IMR-90 (cell line): Measurements from ENCODE around the gene FAM81A. TPM values are rescaled to one million over a fixed set of nuclear protein-coding genes. Genes with fewer than 3 reads are reported as not detected.

Source experiments
- ATAC-seq: fragments of 200-7000 bp; cut with Tn5 transposase; 2 replicates; pipeline ENCODE4 v1.9.1; 2020; ENCODE audit warnings: low read depth, mild to moderate bottlenecking, moderate library complexity
- BruUV-seq: library from RNA; stranded (reverse); fragments of 400-500 nt; replicated peaks from 2 replicates; lab custom pipeline; 2021; lab: Mats Ljungman, UMichigan
- CTCF ChIA-PET: fragments of 300-600 bp; formaldehyde crosslinking; extraction: SDS; loops from one replicate; lab custom pipeline; 2021; ENCODE audit warnings: antibody characterized with exemption; lab: Yijun Ruan, JAX
- POLR2A ChIA-PET: fragments of 300-600 bp; sonication (Branson Sonifier 250); formaldehyde crosslinking; loops from one replicate; lab custom pipeline; 2022; ENCODE audit warnings: antibody characterized with exemption; ENCODE audit not compliant: unreplicated experiment; lab: Charles Lee
- DNase-seq: peaks from one replicate; pipeline ENCODE4 v3.0.0; 2013
- H2AFZ ChIP-seq: replicated peaks from 2 replicates; pipeline ENCODE3; 2013; ENCODE audit warnings: low read length, mild to moderate bottlenecking; ENCODE audit not compliant: poor library complexity
- H2AK5ac ChIP-seq: 2 replicates; pipeline ENCODE4 v1.6.1; 2013; ENCODE audit warnings: low read depth, low read length, inconsistent platforms
- H2AK9ac ChIP-seq: replicated peaks from 2 replicates; pipeline ENCODE3; 2013; ENCODE audit warnings: mild to moderate bottlenecking, low read depth, low read length, moderate library complexity; ENCODE audit not compliant: poor library complexity
- H2BK120ac ChIP-seq: 2 replicates; pipeline ENCODE4 v1.6.1; 2013; ENCODE audit warnings: low read depth, low read length, inconsistent platforms
- H2BK15ac ChIP-seq: 3 replicates; pipeline ENCODE4 v1.6.1; 2013; ENCODE audit warnings: low read depth, low read length, inconsistent platforms
- H2BK20ac ChIP-seq: 2 replicates; pipeline ENCODE4 v1.6.1; 2013; ENCODE audit warnings: low read depth, mild to moderate bottlenecking, inconsistent platforms, low read length, moderate library complexity
- H2BK5ac ChIP-seq: 2 replicates; pipeline ENCODE4 v1.6.1; 2013; ENCODE audit warnings: mild to moderate bottlenecking, low read depth, low read length, inconsistent platforms; ENCODE audit not compliant: poor library complexity, severe bottlenecking
- H3K14ac ChIP-seq: replicated peaks from 2 replicates; pipeline ENCODE4 v1.6.1; 2013; ENCODE audit warnings: low read depth, low read length, inconsistent platforms
- H3K18ac ChIP-seq: 2 replicates; pipeline ENCODE4 v1.6.1; 2013; ENCODE audit warnings: low read depth, low read length, control low read depth
- H3K23ac ChIP-seq: 2 replicates; pipeline ENCODE4 v1.6.1; 2013; ENCODE audit warnings: low read depth, low read length, inconsistent platforms
- H3K27ac ChIP-seq: 2 replicates; pipeline ENCODE4 v1.5.1; 2013; ENCODE audit warnings: mild to moderate bottlenecking, control low read depth, low read length; ENCODE audit not compliant: insufficient read depth
- H3K27me3 ChIP-seq: 2 replicates; pipeline ENCODE4 v1.6.1; 2013; ENCODE audit warnings: low read length; ENCODE audit not compliant: control insufficient read depth, insufficient read depth
- H3K36me3 ChIP-seq: 2 replicates; pipeline ENCODE4 v1.6.1; 2013; ENCODE audit warnings: low read length, mixed read lengths; ENCODE audit not compliant: control insufficient read depth, insufficient read depth
- H3K4ac ChIP-seq: 2 replicates; pipeline ENCODE4 v1.6.1; 2013; ENCODE audit warnings: low read depth, low read length, inconsistent platforms
- H3K4me1 ChIP-seq: 2 replicates; pipeline ENCODE4 v1.6.1; 2013; ENCODE audit warnings: low read length, mixed read lengths; ENCODE audit not compliant: control insufficient read depth, insufficient read depth
- H3K4me2 ChIP-seq: 2 replicates; pipeline ENCODE4 v1.6.1; 2013; ENCODE audit warnings: low read depth, mild to moderate bottlenecking, control low read depth, low read length, moderate library complexity
- H3K4me3 ChIP-seq: 2 replicates; pipeline ENCODE4 v1.5.1; 2013; ENCODE audit warnings: low read depth, mild to moderate bottlenecking, control low read depth, low read length, moderate library complexity; ENCODE audit not compliant: insufficient read depth
- H3K56ac ChIP-seq: 2 replicates; pipeline ENCODE4 v1.6.1; 2013; ENCODE audit warnings: low read length, inconsistent platforms; ENCODE audit not compliant: insufficient read depth; ENCODE audit errors: extremely low read depth
- H3K79me1 ChIP-seq, 2 experiments: 2 replicates each; pipeline ENCODE4 v1.6.1; 2013; ENCODE audit warnings: low read length in 2 of 2, inconsistent platforms in 1 of 2, low read depth in 1 of 2
- H3K9ac ChIP-seq: 2 replicates; pipeline ENCODE4 v1.6.1; 2013; ENCODE audit warnings: low read depth, low read length, control low read depth
- H3K9me1 ChIP-seq: 2 replicates; pipeline ENCODE4 v1.6.1; 2013; ENCODE audit warnings: low read length, inconsistent platforms; ENCODE audit not compliant: insufficient read depth
- H3K9me3 ChIP-seq: 2 replicates; pipeline ENCODE4 v1.6.1; 2013; ENCODE audit warnings: low read length; ENCODE audit not compliant: control insufficient read depth, insufficient read depth
- H4K20me1 ChIP-seq: 2 replicates; pipeline ENCODE4 v1.6.1; 2013; ENCODE audit warnings: low read length, inconsistent platforms; ENCODE audit not compliant: insufficient read depth
- H4K5ac ChIP-seq: 2 replicates; pipeline ENCODE4 v1.6.1; 2013; ENCODE audit warnings: mild to moderate bottlenecking, low read depth, low read length, control low read depth
- H4K8ac ChIP-seq, 2 experiments: 2 replicates each; pipeline ENCODE4 v1.6.1; 2013; ENCODE audit warnings: low read depth in 2 of 2, low read length in 2 of 2, control low read depth in 1 of 2, inconsistent platforms in 1 of 2
- H4K91ac ChIP-seq: 2 replicates; pipeline ENCODE4 v1.6.1; 2013; ENCODE audit warnings: low read depth, low read length, inconsistent platforms; ENCODE audit not compliant: insufficient read depth
- BHLHE40 ChIP-seq: fragments of 150-350 bp; IDR thresholded peaks from 2 replicates; pipeline ENCODE4 v1.6.1; 2016; ENCODE audit warnings: mild to moderate bottlenecking, low read depth, low read length
- CEBPB ChIP-seq: IDR thresholded peaks from 2 replicates; pipeline ENCODE4 v1.6.1; 2012; ENCODE audit warnings: low read depth, low read length, improper control_type of control experiment
- CHD1 ChIP-seq: IDR thresholded peaks from 2 replicates; pipeline ENCODE4 v1.6.1; 2012; ENCODE audit warnings: low read depth, low read length, improper control_type of control experiment
- ELK1 ChIP-seq: fragments of 150-350 bp; IDR thresholded peaks from 2 replicates; pipeline ENCODE4 v1.6.1; 2016; ENCODE audit warnings: low read depth, mild to moderate bottlenecking, low read length, moderate library complexity, borderline replicate concordance
- FOS ChIP-seq: fragments of 150-350 bp; IDR thresholded peaks from 2 replicates; pipeline ENCODE4 v1.6.1; 2016; ENCODE audit warnings: low read depth, low read length
- MAFK ChIP-seq: IDR thresholded peaks from 2 replicates; pipeline ENCODE4 v1.6.1; 2012; ENCODE audit warnings: low read depth, low read length, improper control_type of control experiment
- MAZ ChIP-seq: IDR thresholded peaks from 2 replicates; pipeline ENCODE4 v1.6.1; 2012; ENCODE audit warnings: low read depth, mild to moderate bottlenecking, low read length, improper control_type of control experiment, moderate library complexity, borderline replicate concordance
- MXI1 ChIP-seq: IDR thresholded peaks from 2 replicates; pipeline ENCODE4 v1.6.1; 2012; ENCODE audit warnings: low read depth, mild to moderate bottlenecking, low read length, moderate library complexity, borderline replicate concordance
- NFE2L2 ChIP-seq: fragments of 150-350 bp; IDR thresholded peaks from 2 replicates; pipeline ENCODE4 v1.6.1; 2016; ENCODE audit warnings: low read depth, mild to moderate bottlenecking, low read length
- POLR2A ChIP-seq: IDR thresholded peaks from 2 replicates; pipeline ENCODE4 v1.6.1; 2012; ENCODE audit warnings: mild to moderate bottlenecking, low read depth, low read length
- RAD21 ChIP-seq: IDR thresholded peaks from 2 replicates; pipeline ENCODE4 v1.6.1; 2012; ENCODE audit warnings: low read length, improper control_type of control experiment
- RCOR1 ChIP-seq: IDR thresholded peaks from 2 replicates; pipeline ENCODE4 v1.6.1; 2012; ENCODE audit warnings: mild to moderate bottlenecking, low read length, improper control_type of control experiment; ENCODE audit not compliant: insufficient replicate concordance
- RFX5 ChIP-seq: IDR thresholded peaks from 2 replicates; pipeline ENCODE4 v1.8.0; 2012; ENCODE audit warnings: low read depth, mild to moderate bottlenecking, low read length, moderate library complexity
- SMC3 ChIP-seq: fragments of 150-350 bp; IDR thresholded peaks from 2 replicates; pipeline ENCODE4 v1.6.1; 2016; ENCODE audit warnings: low read depth, mild to moderate bottlenecking, antibody characterized with exemption, low read length, moderate library complexity
- USF2 ChIP-seq: fragments of 150-350 bp; IDR thresholded peaks from 2 replicates; pipeline ENCODE4 v1.6.1; 2017; ENCODE audit warnings: mild to moderate bottlenecking, antibody characterized with exemption, low read length, low read depth
- WGBS, 2 experiments: methylation state at CpG; one replicate each; pipeline versions ENCODE4 v1.1.5 to v1.1.7; 2013; ENCODE audit warnings: missing lambda C conversion rate in 2 of 2; ENCODE audit not compliant: insufficient read length in 1 of 2; ENCODE audit errors: extremely low coverage in 2 of 2; 5-methylcytosine and 5-hydroxymethylcytosine counted together
- dilution Hi-C: fragments of 300-500 bp; cut with HindIII; formaldehyde crosslinking; loops from one replicate; pipeline ENCODE4 v1.14.3; 2018; ENCODE audit warnings: low sequenced_read_pairs; ENCODE audit not compliant: unreplicated experiment
- in situ Hi-C: fragments of 300-500 bp; cut with MboI; formaldehyde crosslinking; loops from 3 replicates; pipeline ENCODE4 v1.14.3; 2019; ENCODE audit warnings: low sequenced_read_pairs, inconsistent platforms, mixed read lengths
- intact Hi-C: fragments of 100-400 bp; cut with micrococcal nuclease; formaldehyde crosslinking; loops from 2 replicates; pipeline ENCODE4 v1.10.0; 2022
- polyA plus RNA-seq, 3 experiments: library from polyadenylated mRNA; depleted of rRNA; stranded (reverse); fragments of >200 nt; gene quantifications; 2 replicates each; pipeline ENCODE4 v1.2.3, GENCODE V29; 2012; ENCODE audit warnings: low replicate concordance in 1 of 3
- total RNA-seq: library from RNA; depleted of rRNA; stranded (reverse); fragments of >200 nt; gene quantifications from 2 replicates; pipeline ENCODE4 v1.2.3, GENCODE V29; 2012
- TF ChIP-seq, protein P1 (sequence below): conservative IDR thresholded peaks from 2 replicates; pipeline ENCODE4 v1.5.1; 2012; ENCODE audit warnings: mild to moderate bottlenecking, low read depth, low read length, improper control_type of control experiment

Gene FAM81A
- total and polyA plus RNA-seq, 2 of the 4 experiments (the other 2 are of a cell fraction) = not detected

DNA sequence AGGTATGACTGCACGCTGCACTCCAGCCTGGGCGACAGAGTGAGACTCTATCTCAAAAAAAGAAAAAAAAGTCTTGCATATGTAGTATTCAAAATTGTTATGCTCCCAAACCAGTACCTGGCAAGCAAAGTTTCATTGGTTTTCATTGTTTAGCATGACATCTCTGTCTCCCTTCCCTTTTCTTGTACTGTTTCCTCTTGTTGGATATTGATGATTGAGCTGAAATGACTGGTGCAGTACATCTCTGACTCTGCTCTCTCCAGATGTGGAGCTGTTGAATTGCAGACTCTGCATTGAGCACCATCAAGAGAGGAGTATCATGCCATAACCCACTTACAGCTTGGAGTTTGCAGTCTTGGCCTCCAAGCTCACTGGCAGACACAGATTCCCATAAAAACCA, 77.2 kb downstream of the FAM81A start:
- no peak overlapping the region for H3K4me2 ChIP-seq
- H2BK5ac ChIP-seq = no peak overlapping the region
- in situ Hi-C loops = no loop called here

More for the DNA sequence above, 77.2 kb downstream of the FAM81A start:
- H3K79me1 ChIP-seq = no peaks in the 10 kb centered on the region
- H2BK15ac ChIP-seq = no peak overlapping the region
- POLR2A ChIA-PET = no interaction called here
- H3K4ac ChIP-seq = no peak overlapping the region
- no peak overlapping the region for H3K4me3 ChIP-seq
- intact Hi-C loops = no loop called here
- H4K8ac ChIP-seq = no peak overlapping the region
- no peak overlapping the region for H2BK120ac ChIP-seq
- H3K27me3 ChIP-seq = peaks cover 8% of the 10 kb centered on the region
- no peak overlapping the region for H4K91ac ChIP-seq
- no peak overlapping the region for H3K56ac ChIP-seq
- no peak overlapping the region for H3K18ac ChIP-seq
- DNase-seq = no peak
- H4K20me1 ChIP-seq = no peaks in the 10 kb centered on the region
- H3K14ac ChIP-seq = no peak overlapping the region
- H3K4me1 ChIP-seq = no peaks in the 10 kb centered on the region
- no peaks in the 10 kb centered on the region for H3K36me3 ChIP-seq
- no peak overlapping the region for H2AK9ac ChIP-seq
- ATAC-seq = no peak
- no peak overlapping the region for H2AK5ac ChIP-seq
- BruUV-seq = no TSS peak
- CTCF ChIA-PET = no interaction called here
- H2BK20ac ChIP-seq = no peak overlapping the region
- H2AFZ ChIP-seq = no peak overlapping the region
- H3K9ac ChIP-seq = no peak overlapping the region
- H3K9me3 ChIP-seq = no peaks in the 10 kb centered on the region
- no peak overlapping the region for H3K27ac ChIP-seq
- no peak overlapping the region for H3K23ac ChIP-seq
- no peaks in the 10 kb centered on the region for H3K9me1 ChIP-seq
- TF ChIP-seq CHD1 (no peak), RCOR1 (no peak), MXI1 (no peak), NFE2L2 (no peak), RAD21 (no peak), RFX5 (no peak), POLR2A (no peak), USF2 (no peak), CEBPB (no peak), BHLHE40 (no peak), SMC3 (no peak), MAFK (no peak), ELK1 (no peak), FOS (no peak), MAZ (no peak)
- TF ChIP-seq, protein P1, sequence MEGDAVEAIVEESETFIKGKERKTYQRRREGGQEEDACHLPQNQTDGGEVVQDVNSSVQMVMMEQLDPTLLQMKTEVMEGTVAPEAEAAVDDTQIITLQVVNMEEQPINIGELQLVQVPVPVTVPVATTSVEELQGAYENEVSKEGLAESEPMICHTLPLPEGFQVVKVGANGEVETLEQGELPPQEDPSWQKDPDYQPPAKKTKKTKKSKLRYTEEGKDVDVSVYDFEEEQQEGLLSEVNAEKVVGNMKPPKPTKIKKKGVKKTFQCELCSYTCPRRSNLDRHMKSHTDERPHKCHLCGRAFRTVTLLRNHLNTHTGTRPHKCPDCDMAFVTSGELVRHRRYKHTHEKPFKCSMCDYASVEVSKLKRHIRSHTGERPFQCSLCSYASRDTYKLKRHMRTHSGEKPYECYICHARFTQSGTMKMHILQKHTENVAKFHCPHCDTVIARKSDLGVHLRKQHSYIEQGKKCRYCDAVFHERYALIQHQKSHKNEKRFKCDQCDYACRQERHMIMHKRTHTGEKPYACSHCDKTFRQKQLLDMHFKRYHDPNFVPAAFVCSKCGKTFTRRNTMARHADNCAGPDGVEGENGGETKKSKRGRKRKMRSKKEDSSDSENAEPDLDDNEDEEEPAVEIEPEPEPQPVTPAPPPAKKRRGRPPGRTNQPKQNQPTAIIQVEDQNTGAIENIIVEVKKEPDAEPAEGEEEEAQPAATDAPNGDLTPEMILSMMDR = no peak
- H4K5ac ChIP-seq = no peak overlapping the region
- WGBS, 2 experiments = no CpG with 5 or more reads among the region's 2 CpGs
- dilution Hi-C loops = no loop called here
